KOPT-K1 (cell line): ENCODE data around the gene RPUSD4.

Experiments
- H3K27ac ChIP-seq: fragments of 200-600 bp; sonication (generic); 2 replicates; pipeline ENCODE4 v1.5.1; 2016; ENCODE audit warnings: antibody characterized with exemption, mild to moderate bottlenecking, low read depth, low read length; ENCODE audit not compliant: poor library complexity, severe bottlenecking
- H3K36me3 ChIP-seq: fragments of 200-600 bp; sonication (generic); 2 replicates; pipeline ENCODE4 v1.5.1; 2017; ENCODE audit warnings: antibody characterized with exemption, mild to moderate bottlenecking, low read length, moderate library complexity; ENCODE audit not compliant: insufficient read depth
- H3K9me3 ChIP-seq: fragments of 200-600 bp; sonication (generic); 2 replicates; pipeline ENCODE4 v1.5.1; 2017; ENCODE audit warnings: antibody characterized with exemption, low read length, mild to moderate bottlenecking; ENCODE audit not compliant: insufficient read depth, poor library complexity, severe bottlenecking

Gene RPUSD4

DNA sequence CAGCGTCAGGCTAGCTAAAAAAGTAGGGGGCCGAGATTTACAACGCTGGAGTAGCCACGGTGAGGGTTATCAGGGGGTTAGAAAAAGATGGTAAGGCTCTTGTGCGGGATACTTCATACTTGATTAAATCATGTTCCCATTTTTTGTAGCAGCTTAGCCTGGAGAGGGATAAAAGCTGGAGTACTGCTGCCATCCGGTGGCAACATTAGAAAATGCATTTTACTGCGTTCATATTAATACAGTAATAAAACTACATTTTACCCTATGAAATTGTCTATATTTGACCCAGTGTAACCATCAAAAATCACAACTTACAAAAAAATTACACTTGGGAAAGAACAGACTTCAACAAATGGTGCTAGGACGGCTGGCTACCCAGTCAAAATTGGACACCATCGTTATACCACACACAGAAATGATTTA is 17.3 kb downstream of the RPUSD4 start:
- peaks cover 15% of the 10 kb centered on the region for H3K9me3 ChIP-seq
- no peak overlapping the region for H3K27ac ChIP-seq
- H3K36me3 ChIP-seq, result peaks cover 85% of the 10 kb centered on the region

DNA sequence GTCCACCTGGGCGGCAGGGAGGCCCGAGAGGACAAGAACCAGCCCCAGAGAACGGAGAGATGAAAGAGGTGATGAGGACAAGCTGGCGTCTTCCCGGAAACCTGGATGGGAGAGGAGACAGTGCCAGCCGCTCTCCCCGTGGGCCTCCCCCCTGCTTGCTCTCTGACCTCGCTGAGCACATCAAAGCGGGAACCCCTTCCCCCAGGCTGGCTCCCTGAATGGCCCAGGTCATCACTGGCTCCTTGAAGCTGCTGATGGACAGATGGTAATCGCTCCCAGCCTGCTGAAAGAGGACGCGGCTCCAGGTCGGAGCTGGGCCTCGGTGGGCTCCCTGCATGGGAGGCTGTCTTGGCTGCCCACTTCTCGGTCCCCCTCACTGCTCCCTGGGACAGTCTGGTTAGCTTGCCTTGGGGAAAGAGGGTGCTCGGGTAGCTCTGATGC is 18.4 kb downstream of the RPUSD4 start:
- H3K36me3 ChIP-seq, result peaks cover 74% of the 10 kb centered on the region
- peaks cover 13% of the 10 kb centered on the region for H3K9me3 ChIP-seq
- H3K27ac ChIP-seq, result no peak overlapping the region

DNA sequence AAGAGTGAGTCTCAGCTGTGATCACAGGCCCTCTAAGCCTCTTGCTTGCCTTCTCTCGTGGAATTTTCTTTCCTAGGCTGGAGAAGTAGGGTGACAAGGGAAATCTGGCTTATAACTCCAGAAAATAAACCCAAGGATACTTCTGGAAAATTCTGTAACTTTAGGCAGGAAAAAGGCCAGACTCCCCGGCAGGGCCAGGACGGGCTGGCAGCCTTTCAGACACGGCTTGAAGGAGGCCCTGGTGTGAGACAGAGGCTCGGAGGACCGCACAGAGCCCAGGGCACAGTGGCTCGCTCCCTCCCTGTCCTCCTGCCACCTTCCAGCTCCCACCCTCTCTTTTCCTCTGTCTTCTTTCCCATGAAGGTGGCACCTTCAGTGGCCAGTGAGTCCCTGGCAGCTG is 19.1 kb downstream of the RPUSD4 start:
- Histone ChIP-seq H3K36me3 (peaks cover 74% of the 10 kb centered on the region), H3K9me3 (peaks cover 6% of the 10 kb centered on the region), H3K27ac (no peak overlapping the region)

DNA sequence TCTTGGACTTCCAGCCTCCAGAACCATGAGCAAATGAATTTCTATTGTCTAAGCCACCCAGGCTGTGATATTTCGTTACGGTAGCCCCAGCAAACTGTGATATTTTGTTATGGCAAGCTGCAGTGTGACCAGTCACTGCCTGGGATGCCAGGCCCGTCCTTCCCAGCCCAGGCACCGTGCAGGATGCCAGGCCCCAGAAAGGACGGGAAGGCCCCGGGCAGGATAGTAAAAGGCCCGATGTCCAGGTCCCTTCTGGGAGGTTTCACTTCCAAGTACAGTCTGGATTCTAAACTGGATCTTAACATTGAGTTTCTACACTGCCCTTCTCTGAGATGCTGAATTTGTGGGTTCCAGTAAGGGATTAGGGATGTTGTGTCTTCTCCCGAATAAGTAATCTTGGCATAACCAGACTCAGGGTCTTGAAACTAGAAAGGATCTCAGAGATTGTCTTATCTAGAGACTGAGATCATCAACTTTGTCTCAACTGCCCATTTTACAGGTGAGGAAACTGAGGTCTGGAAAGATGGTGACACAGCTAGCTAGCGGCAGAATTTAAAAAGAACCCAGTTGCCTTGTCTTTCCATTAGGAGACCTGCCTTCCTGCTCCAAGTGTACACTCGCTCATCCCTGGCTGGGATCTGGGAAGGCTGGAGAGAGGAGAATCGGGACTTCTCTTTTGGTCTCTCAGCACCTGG is 19.9 kb downstream of the RPUSD4 start:
- peaks cover 65% of the 10 kb centered on the region for H3K36me3 ChIP-seq
- no peaks in the 10 kb centered on the region for H3K9me3 ChIP-seq
- no peak overlapping the region for H3K27ac ChIP-seq

DNA sequence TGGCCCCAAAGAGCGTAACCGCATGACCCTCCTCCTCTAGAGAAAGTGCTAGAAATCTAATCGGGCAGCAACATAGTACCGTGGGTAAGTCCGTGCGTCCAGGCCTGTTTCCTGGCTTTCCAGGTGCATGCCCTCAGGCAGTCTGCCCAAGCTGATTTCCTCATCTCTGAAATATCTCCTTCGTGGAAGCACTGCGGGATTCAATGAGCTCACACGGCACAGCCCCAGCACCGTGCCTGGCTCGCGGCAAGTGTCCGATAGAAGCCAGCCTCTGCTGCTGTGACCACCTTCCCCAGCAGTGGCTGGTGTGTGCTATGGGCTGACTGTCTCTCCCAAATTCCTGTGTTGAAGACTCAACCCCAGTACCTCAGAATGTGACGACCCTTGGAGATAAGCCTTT is 20.7 kb downstream of the RPUSD4 start:
- Histone ChIP-seq H3K9me3 (no peaks in the 10 kb centered on the region), H3K27ac (no peak overlapping the region), H3K36me3 (peaks cover 58% of the 10 kb centered on the region)

DNA sequence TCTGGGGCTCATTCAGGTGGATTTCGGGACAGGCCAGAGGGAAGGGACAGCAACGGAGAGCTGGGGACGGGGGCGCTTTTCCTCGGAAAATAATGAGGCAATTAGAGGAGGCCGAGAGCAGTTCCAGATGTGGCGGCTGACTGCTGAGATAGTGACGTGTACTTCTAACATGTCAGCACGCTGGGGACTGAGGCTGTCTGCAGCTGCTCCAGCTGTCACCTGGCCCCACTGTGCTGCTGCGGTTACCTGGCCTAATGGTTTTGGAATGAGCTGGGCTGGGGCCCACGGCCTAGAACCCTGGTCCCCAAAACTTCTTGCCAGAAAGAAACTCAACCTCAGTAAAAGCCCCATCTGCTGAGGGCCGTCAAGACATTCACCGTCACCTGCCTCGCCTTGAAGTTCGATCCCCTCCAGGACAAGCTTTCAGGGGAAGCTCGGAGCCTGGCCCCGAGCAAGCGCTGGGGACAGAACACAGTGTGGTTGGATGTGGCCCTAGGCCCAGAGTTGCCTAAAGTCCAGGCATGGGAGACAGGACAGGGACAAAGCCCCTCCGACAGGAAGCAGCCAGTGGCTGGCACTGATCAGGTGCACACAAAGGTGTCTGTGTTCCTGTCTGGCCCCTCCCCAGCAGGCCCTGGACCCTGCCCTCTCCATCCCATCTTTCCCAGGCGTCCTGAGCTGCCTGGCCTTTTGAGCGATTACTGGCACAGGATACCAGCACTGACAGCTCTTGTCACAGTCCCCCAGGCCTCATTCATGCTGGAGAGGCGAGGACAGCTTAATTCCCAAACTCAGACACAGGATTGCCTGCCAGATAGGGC is 22.1 kb downstream of the RPUSD4 start:
- no peak overlapping the region for H3K27ac ChIP-seq
- no peaks in the 10 kb centered on the region for H3K9me3 ChIP-seq
- H3K36me3 ChIP-seq, result peaks cover 49% of the 10 kb centered on the region

DNA sequence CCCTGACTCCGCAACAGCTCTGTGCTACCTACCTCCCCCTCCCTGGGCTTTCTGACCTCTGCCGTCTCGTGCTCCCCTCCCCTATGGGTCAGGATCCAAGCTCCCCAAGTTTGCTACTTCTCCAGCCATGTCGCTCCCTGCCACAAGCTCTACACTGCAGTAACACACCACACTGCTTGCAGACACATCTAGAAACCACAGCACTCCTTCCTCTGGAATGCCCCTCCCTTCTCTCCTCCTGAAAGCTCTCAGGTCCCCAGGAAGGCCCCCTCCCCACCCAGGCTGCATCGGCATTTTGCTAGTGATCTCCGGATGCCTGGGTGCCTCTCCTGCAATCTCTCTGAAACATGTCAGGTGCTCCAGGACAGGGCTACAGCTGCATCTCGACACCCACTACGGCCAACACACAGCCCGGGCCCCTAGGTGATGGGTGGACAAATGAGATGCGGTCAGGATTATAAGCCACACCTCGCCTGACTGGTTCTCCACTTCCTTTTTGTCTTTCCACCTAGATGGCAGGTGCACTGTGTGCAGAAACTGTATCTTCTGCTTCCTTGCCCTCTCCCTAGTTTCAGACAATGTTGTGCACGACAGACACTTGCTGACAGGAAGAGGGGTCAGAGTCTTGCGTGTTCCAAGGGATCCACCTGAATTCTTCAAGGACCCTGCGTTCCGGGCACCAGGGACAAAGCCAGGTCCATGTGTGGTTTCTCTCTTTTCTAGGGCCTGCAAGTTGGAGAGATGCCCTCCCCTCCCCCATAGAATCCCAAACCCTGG is 22.9 kb downstream of the RPUSD4 start:
- Histone ChIP-seq H3K9me3 (no peaks in the 10 kb centered on the region), H3K27ac (no peak overlapping the region), H3K36me3 (peaks cover 43% of the 10 kb centered on the region)

DNA sequence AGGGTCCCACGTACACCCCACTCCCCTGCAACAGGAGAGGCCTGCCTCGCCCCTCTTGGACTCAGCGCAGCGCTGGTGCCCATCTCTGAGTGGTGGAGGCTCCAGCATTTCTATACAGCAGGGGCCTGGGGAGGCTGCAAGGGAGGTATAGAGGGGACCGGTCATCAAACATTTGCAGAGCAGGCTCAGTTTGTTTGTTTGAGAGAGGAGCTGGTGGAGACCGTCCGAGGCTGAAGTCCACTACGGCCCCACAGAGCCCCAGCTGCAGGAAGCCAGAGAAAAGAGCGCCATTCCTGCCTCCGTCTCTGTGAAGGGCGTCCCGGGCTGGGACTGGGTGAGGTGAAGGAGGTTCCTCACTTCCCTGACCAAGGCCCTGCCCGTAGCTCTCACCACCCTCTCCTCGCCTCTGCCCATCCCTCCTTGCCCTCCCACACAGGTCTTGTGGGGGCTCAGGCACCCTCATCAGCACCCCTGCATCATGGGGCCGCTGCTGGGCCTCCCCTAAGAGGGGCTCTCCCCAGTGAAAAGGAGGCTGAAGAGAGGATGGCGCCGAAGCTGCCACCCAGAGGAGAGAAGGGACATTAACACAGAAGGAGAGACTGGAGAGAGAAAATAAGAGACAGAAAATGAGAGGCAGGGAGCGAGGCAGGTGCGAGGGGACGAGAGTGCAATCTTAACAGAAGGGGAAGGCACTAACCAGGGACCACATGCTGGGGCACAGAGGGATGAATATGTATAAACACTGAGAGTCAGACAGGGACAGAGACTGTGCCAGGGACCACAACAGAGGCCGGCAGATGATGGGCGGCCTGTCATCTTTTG is 24.5 kb downstream of the RPUSD4 start:
- Histone ChIP-seq H3K9me3 (no peaks in the 10 kb centered on the region), H3K27ac (no peak overlapping the region), H3K36me3 (peaks cover 27% of the 10 kb centered on the region)

DNA sequence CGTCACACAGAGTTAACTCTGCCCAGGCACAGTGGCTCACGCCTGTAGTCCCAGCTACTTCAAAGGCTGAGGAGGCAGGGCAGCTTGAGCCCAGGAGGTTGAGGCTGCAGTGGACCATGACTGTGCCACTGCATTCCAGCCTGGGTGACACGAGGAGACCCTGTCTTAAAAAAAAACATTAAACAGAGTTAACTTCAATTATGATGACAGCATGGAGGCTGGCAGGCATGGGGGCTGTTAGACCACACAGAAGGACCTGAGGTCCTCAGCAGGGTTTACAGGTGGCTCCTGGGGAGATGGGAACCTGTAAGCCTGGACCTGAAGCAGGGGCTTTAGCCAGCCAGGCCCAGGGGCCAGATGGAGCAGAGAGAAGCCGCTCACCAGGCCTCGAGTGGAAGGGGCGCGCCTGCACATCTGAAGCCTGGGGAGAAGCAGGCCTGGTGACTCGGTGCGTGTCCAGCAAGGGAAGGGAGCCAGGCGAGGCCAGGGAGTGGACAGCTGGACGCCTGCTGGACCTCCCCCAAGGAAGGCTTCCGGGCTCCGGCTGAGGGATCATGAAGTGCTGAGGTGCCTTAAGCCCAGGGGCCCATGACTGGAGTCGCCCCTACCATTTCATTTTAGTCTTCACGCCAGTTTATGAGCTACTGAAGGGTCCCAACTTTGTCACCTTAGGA is 25.3 kb downstream of the RPUSD4 start:
- Histone ChIP-seq H3K27ac (no peak overlapping the region), H3K9me3 (no peaks in the 10 kb centered on the region), H3K36me3 (peaks cover 19% of the 10 kb centered on the region)

DNA sequence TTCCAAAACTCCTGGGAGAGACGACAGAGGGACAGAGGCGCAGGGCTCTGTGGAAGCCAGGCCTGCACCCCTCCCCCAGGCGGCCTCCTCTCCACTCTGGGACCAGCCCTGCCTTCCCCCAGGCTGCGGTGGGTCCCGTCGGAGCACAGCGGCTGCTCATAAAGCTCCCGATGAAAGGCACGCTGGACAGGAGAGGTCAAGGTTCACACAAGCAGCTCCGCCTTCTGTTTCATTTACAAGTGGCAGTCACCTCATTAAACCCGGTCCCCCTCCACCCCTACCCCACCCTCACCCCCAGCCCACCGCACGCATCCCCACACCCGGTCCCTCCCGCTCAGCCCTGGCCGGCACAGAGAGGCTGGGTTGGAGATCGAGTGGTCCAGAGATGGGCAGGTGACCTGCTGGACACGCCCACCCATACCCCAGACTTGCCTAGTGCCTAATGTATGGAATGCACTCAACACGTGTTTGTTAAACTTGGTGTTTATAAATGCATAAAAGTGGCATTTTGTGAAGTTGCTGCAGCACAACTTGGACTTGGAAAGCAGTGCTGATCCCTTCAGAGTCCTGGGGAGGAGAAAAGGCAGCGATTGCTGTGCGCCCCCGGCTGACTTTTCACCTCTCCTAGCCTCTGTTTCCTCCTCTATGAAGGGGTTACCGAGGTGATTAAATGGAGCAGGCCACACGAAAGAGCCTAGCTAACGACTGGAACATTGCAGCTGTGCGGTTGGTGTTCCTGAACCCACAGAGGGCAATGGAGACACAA is 26.0 kb downstream of the RPUSD4 start:
- Histone ChIP-seq H3K9me3 (peaks cover 5% of the 10 kb centered on the region), H3K36me3 (peaks cover 12% of the 10 kb centered on the region), H3K27ac (no peak overlapping the region)

DNA sequence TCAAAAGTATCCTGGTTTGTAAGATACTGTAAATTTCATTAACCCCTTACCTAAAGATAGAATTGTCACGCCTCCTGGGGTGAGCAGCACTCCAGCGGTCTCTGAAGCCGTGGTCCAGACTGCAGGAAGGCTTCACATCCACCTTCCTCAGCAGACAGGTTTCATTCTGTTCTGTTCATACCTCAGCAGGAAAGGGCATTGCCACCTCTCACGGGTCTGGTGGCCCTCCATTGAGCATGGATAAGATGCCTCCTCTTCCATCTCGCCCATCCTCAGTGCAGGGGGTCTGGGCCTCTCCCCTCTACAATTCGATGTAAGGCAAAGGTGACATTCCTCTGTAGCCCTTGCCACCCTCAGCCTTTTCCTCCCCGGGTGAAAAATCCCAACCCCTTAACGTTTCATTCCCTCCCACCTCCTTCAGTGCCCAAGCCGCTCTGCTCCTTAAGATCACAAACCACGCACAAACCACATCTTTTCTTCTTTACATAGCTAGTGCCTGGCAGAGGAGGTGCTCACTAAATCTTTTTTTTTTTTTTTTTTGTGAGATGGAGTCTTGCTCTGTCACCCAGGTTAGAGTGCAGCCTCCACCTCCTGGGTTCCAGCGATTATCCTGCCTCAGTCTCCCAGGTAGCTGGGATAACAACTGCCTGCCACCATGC is 28.5 kb downstream of the RPUSD4 start:
- peaks cover 5% of the 10 kb centered on the region for H3K9me3 ChIP-seq
- H3K27ac ChIP-seq, result no peak overlapping the region

DNA sequence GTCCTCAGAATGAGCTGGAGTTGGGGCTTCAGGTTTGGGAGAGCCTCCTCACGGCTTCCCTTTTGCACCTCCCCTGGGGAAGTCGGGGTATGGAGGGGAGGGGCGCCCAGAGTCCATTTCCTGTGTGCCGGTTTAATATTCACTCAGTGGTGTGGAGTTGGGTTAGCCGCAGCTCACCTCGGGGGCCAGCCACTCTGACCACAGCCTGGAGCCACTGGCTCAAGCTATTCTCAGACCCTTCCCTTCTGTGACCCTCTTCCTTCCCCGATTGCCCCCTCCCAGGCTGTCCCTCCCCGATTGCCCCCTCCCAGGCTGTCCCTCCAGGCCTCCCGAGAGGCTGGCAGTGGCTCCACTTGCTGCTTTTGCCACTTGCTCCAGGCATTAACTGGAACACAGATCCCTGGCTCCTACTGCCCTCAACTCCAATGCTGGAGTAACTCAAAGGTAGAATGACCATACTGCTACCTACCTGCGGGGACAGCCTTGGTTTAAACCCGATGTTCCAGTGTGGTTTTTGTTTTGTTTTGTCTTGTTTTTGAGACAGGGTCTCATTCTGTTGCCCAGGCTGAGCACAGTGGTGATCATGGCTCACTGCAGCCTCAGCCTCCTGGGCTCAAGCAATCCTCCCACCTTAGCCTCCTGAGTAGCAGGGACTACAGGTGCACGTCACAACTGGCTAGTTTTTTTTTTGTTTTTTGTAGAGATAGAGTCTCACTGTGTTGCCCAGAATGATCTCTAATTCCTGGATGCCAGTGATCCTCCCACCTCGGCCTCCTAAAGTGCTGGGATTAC is 29.3 kb downstream of the RPUSD4 start:
- Histone ChIP-seq H3K27ac (no peak overlapping the region), H3K9me3 (peaks cover 5% of the 10 kb centered on the region), H3K36me3 (peaks cover 3% of the 10 kb centered on the region; the same call in 1 of the 2 replicates)

More for the DNA sequence above, 28.5 kb downstream of the RPUSD4 start:
- peaks cover 9% of the 10 kb centered on the region; the same call in 1 of the 2 replicates for H3K36me3 ChIP-seq
